ENCODE measurements around the gene CHRDL2. TPM values are rescaled to one million over a fixed set of nuclear protein-coding genes. Genes with fewer than 3 reads are reported as not detected.

The CHRDL2 gene
- total RNA-seq, 1 experiment from 2014 or later = 2.5 TPM

- H3K4me1 Mint-ChIP-seq (ENCODE audit: low read depth, unreplicated experiment) = peaks cover 21% of the 10 kb centered on the region
- Histone ChIP-seq H3K9me3 (peaks cover 5% of the 10 kb centered on the region), H3K4me3 (ENCODE audit: low read depth, low read length) (no peak overlapping the region), H3K36me3 (ENCODE audit: control insufficient read depth, insufficient read depth, low read length) (no peaks in the 10 kb centered on the region), H3K4me1 (peaks cover 13% of the 10 kb centered on the region), H3K27me3 (replicated peaks; ENCODE audit: control insufficient read depth, insufficient read depth, low read length) (no peaks in the 10 kb centered on the region)
- no peak overlapping the region for H3K27ac Mint-ChIP-seq (ENCODE audit: unreplicated experiment)
- no peaks in the 10 kb centered on the region for H3K36me3 Mint-ChIP-seq (ENCODE audit: insufficient read depth, unreplicated experiment)
- H3K4me3 Mint-ChIP-seq (ENCODE audit: unreplicated experiment) = no peak overlapping the region
- TF ChIP-seq, protein P1, sequence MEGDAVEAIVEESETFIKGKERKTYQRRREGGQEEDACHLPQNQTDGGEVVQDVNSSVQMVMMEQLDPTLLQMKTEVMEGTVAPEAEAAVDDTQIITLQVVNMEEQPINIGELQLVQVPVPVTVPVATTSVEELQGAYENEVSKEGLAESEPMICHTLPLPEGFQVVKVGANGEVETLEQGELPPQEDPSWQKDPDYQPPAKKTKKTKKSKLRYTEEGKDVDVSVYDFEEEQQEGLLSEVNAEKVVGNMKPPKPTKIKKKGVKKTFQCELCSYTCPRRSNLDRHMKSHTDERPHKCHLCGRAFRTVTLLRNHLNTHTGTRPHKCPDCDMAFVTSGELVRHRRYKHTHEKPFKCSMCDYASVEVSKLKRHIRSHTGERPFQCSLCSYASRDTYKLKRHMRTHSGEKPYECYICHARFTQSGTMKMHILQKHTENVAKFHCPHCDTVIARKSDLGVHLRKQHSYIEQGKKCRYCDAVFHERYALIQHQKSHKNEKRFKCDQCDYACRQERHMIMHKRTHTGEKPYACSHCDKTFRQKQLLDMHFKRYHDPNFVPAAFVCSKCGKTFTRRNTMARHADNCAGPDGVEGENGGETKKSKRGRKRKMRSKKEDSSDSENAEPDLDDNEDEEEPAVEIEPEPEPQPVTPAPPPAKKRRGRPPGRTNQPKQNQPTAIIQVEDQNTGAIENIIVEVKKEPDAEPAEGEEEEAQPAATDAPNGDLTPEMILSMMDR (IDR thresholded peaks at IDR 0.05; ENCODE audit: insufficient read depth in 1 of 2, low read depth in 1 of 2, low read length in 1 of 2, severe bottlenecking in 1 of 2, unreplicated experiment in 1 of 2) = no peak
- DNase-seq = no peak
- CTCF ChIA-PET = interaction anchor here (1.4 kb wide), 1 partner anchor 9 kb away, joined by 4 read pairs; no protein-coding TSS in a partner anchor
- no TSS peak for BruUV-seq (replicated peaks)
- no peaks in the 10 kb centered on the region for H3K9me3 Mint-ChIP-seq (ENCODE audit: unreplicated experiment)
- peaks cover 13% of the 10 kb centered on the region for H3K27me3 Mint-ChIP-seq (ENCODE audit: insufficient read depth, unreplicated experiment)
- POLR2A ChIA-PET = interaction anchor here (0.6 kb wide), 1 partner anchor 563 kb away, joined by 3 read pairs; no protein-coding TSS in a partner anchor
- intact Hi-C loops (cut with micrococcal nuclease; ENCODE audit: unreplicated experiment) = no loop called here
Measured at GRCh38 chr11:74735365-74735928, 4.2 kb upstream of the CHRDL2 start.

GRCh38 chr11:74734559-74734925 lies 3.3 kb upstream of the CHRDL2 start:
- no peak overlapping the region for H3K4me3 ChIP-seq (ENCODE audit: low read depth, low read length)
- no peaks in the 10 kb centered on the region for H3K27me3 ChIP-seq (replicated peaks; ENCODE audit: control insufficient read depth, insufficient read depth, low read length)
- no peak for DNase-seq
- H3K36me3 ChIP-seq (ENCODE audit: control insufficient read depth, insufficient read depth, low read length) = no peaks in the 10 kb centered on the region
- ChIA-PET CTCF (interaction anchor here (1.4 to 1.6 kb wide), 2 partner anchors 9 to 32 kb away, joined by 4 to 11 read pairs; no protein-coding TSS in a partner anchor), POLR2A (interaction anchor here (1.2 kb wide), 1 partner anchor 241 kb away, joined by 3 read pairs; the partner anchor contains the start of gene LIPT2)
- TF ChIP-seq, protein P1 (IDR thresholded peaks at IDR 0.05; ENCODE audit: insufficient read depth in 1 of 2, low read depth in 1 of 2, low read length in 1 of 2, severe bottlenecking in 1 of 2, unreplicated experiment in 1 of 2) = no peak
- H3K9me3 ChIP-seq = no peaks in the 10 kb centered on the region
- H3K36me3 Mint-ChIP-seq (ENCODE audit: insufficient read depth, unreplicated experiment) = no peaks in the 10 kb centered on the region
- no peak overlapping the region for H3K27ac Mint-ChIP-seq (ENCODE audit: unreplicated experiment)
- intact Hi-C loops (cut with micrococcal nuclease; ENCODE audit: unreplicated experiment) = no loop called here
- H3K4me1 Mint-ChIP-seq (ENCODE audit: low read depth, unreplicated experiment) = peaks cover 21% of the 10 kb centered on the region
- no peaks in the 10 kb centered on the region for H3K9me3 Mint-ChIP-seq (ENCODE audit: unreplicated experiment)
- H3K27me3 Mint-ChIP-seq (ENCODE audit: insufficient read depth, unreplicated experiment) = peaks cover 16% of the 10 kb centered on the region
- H3K4me3 Mint-ChIP-seq (ENCODE audit: unreplicated experiment) = no peak overlapping the region
- no TSS peak for BruUV-seq (replicated peaks)
- peaks cover 13% of the 10 kb centered on the region for H3K4me1 ChIP-seq

- ChIA-PET CTCF (interaction anchor here (0.5 kb wide), 1 partner anchor 28 kb away, joined by 3 read pairs; no protein-coding TSS in a partner anchor), POLR2A (no interaction called here)
- intact Hi-C loops (cut with micrococcal nuclease; ENCODE audit: unreplicated experiment) = no loop called here
- no peaks in the 10 kb centered on the region for H3K9me3 Mint-ChIP-seq (ENCODE audit: unreplicated experiment)
- peaks cover 13% of the 10 kb centered on the region for H3K4me1 ChIP-seq
- H3K4me1 Mint-ChIP-seq (ENCODE audit: low read depth, unreplicated experiment) = peaks cover 22% of the 10 kb centered on the region
- DNase-seq = no peak
- TF ChIP-seq, protein P1 (IDR thresholded peaks at IDR 0.05; ENCODE audit: insufficient read depth in 1 of 2, low read depth in 1 of 2, low read length in 1 of 2, severe bottlenecking in 1 of 2, unreplicated experiment in 1 of 2) = no peak
- no peak overlapping the region for H3K27ac Mint-ChIP-seq (ENCODE audit: unreplicated experiment)
- no peaks in the 10 kb centered on the region for H3K9me3 ChIP-seq
- H3K36me3 Mint-ChIP-seq (ENCODE audit: insufficient read depth, unreplicated experiment) = no peaks in the 10 kb centered on the region
- H3K4me3 ChIP-seq (ENCODE audit: low read depth, low read length) = peak overlapping the region; percentile 49
- no peaks in the 10 kb centered on the region for H3K27me3 ChIP-seq (replicated peaks; ENCODE audit: control insufficient read depth, insufficient read depth, low read length)
- H3K36me3 ChIP-seq (ENCODE audit: control insufficient read depth, insufficient read depth, low read length) = no peaks in the 10 kb centered on the region
- H3K4me3 Mint-ChIP-seq (ENCODE audit: unreplicated experiment) = peak overlapping the region; percentile 75
- BruUV-seq (replicated peaks) = no TSS peak
- peaks cover 22% of the 10 kb centered on the region for H3K27me3 Mint-ChIP-seq (ENCODE audit: insufficient read depth, unreplicated experiment)
Measured at GRCh38 chr11:74730571-74731260, 510 bp downstream of the CHRDL2 start.
